ENCODE measurements around the gene FOXRED2. TPM values are rescaled to one million over a fixed set of nuclear protein-coding genes. Genes with fewer than 3 reads are reported as not detected.

The FOXRED2 gene
- total and polyA plus RNA-seq, 2 experiments from 2014 or later = 11.5 to 38.3 TPM

- Histone ChIP-seq H3K27me3 (ENCODE audit: insufficient read depth) (no peaks in the 10 kb centered on the region), H3K4me2 (peak overlapping the region; percentile 41), H3K27ac (ENCODE audit: low read depth) (no peak overlapping the region), H3K79me2 (replicated peaks; ENCODE audit: insufficient read depth) (no peaks in the 10 kb centered on the region), H3K9me2 (ENCODE audit: insufficient read depth) (no peaks in the 10 kb centered on the region), H3K4me3 (no peak overlapping the region), H4K20me1 (replicated peaks; ENCODE audit: insufficient read depth) (no peaks in the 10 kb centered on the region), H3F3A (replicated peaks; ENCODE audit: low read depth) (0 out of 2 replicates have a peak, but pooled peaks cover 3% of the 10 kb centered on the region), H3K4me1 (ENCODE audit: insufficient read depth) (peaks cover 12% of the 10 kb centered on the region), H2AFZ (no peak overlapping the region), H3K36me3 (ENCODE audit: insufficient read depth) (no peaks in the 10 kb centered on the region)
- Mint-ChIP-seq H3K4me1 (peaks cover 27% of the 10 kb centered on the region), H3K27ac (no peak overlapping the region), H3K4me3 (peak overlapping the region; percentile 37; the same call in 2 of the 3 replicates), H3K36me3 (ENCODE audit: low read depth) (no peaks in the 10 kb centered on the region), H3K9me3 (no peaks in the 10 kb centered on the region), H3K27me3 (ENCODE audit: insufficient read depth, low read depth, poor library complexity) (peaks cover 14% of the 10 kb centered on the region)
- TF ChIP-seq CTCF (conservative IDR thresholded peaks at IDR 0.05; ENCODE audit: low read depth in 2 of 2) (peak; percentile 60 to 84), STAT1 (IDR thresholded peaks at IDR 0.05; ENCODE audit: unreplicated experiment) (no peak)
- DNase-seq (ENCODE audit: low spot score) (peak; percentile 92), ATAC-seq (peak; percentile 85)
Measured at GRCh38 chr22:36546092-36546804, 39.4 kb upstream of the FOXRED2 start.

- 0 out of 2 replicates have a peak, but pooled peaks cover 3% of the 10 kb centered on the region for H3F3A ChIP-seq (replicated peaks; ENCODE audit: low read depth)
- H4K20me1 ChIP-seq (replicated peaks; ENCODE audit: insufficient read depth) = no peaks in the 10 kb centered on the region
- no peaks in the 10 kb centered on the region for H3K36me3 Mint-ChIP-seq (ENCODE audit: low read depth)
- no peak overlapping the region for H3K27ac Mint-ChIP-seq
- H3K4me3 ChIP-seq = no peak overlapping the region
- no peaks in the 10 kb centered on the region for H3K9me3 Mint-ChIP-seq
- no peaks in the 10 kb centered on the region for H3K27me3 ChIP-seq (ENCODE audit: insufficient read depth)
- H2AFZ ChIP-seq = no peak overlapping the region
- H3K9me2 ChIP-seq (ENCODE audit: insufficient read depth) = no peaks in the 10 kb centered on the region
- no peak overlapping the region for H3K27ac ChIP-seq (ENCODE audit: low read depth)
- H3K4me1 ChIP-seq (ENCODE audit: insufficient read depth) = peaks cover 10% of the 10 kb centered on the region
- no peaks in the 10 kb centered on the region for H3K36me3 ChIP-seq (ENCODE audit: insufficient read depth)
- H3K4me2 ChIP-seq = no peak overlapping the region
- no peak for ATAC-seq
- H3K4me1 Mint-ChIP-seq = peaks cover 22% of the 10 kb centered on the region; the same call in 2 of the 3 replicates
- no peak overlapping the region for H3K4me3 Mint-ChIP-seq
- no peaks in the 10 kb centered on the region for H3K79me2 ChIP-seq (replicated peaks; ENCODE audit: insufficient read depth)
- no peak for DNase-seq (ENCODE audit: low spot score)
- peaks cover 14% of the 10 kb centered on the region for H3K27me3 Mint-ChIP-seq (ENCODE audit: insufficient read depth, low read depth, poor library complexity)
- TF ChIP-seq NANOG (IDR thresholded peaks at IDR 0.05; ENCODE audit: borderline replicate concordance) = no peak
- no peak for TF ChIP-seq ETS1 (IDR thresholded peaks at IDR 0.05)
- TF ChIP-seq ZNF114 (CRISPR knock-in tag; IDR thresholded peaks at IDR 0.05) = no peak
- TF ChIP-seq REST (IDR thresholded peaks at IDR 0.05; ENCODE audit: unreplicated experiment) = no peak
- TF ChIP-seq ZNF462 (CRISPR knock-in tag; IDR thresholded peaks at IDR 0.05) = no peak
Measured at GRCh38 chr22:36544107-36544620, 37.3 kb upstream of the FOXRED2 start.

Measured in GM23338 (cell line).